ENCODE measurements around the gene NPAS2.

- no peak for TF ChIP-seq CTCF (IDR thresholded peaks at IDR 0.05)
- TF ChIP-seq POLR2A (IDR thresholded peaks at IDR 0.05) = no peak
- TF ChIP-seq EP300 (IDR thresholded peaks at IDR 0.05) = no peak
These were observed 10.4 kb upstream of the NPAS2 start for GRCh38 chr2:100809506-100809905.

All from tibial nerve (tissue), 4 donors.